WTC11 (cell line): ENCODE results near the gene PGAP6.

Source experiments
- CTCF ChIP-seq: fragments of 200-600 bp; IDR thresholded peaks from 2 replicates; pipeline ENCODE4 v1.8.0; 2022; ENCODE audit warnings: antibody characterized with exemption
- ETV6 ChIP-seq: sonication (generic); formaldehyde crosslinking; IDR thresholded peaks from 2 replicates; pipeline ENCODE4 v1.8.1; 2022; ENCODE audit warnings: mild to moderate bottlenecking, missing genetic modification reagents
- FOXP1 ChIP-seq: sonication (generic); formaldehyde crosslinking; IDR thresholded peaks from 2 replicates; pipeline ENCODE4 v1.8.0; 2022; ENCODE audit warnings: missing genetic modification reagents, mild to moderate bottlenecking, moderate library complexity, borderline replicate concordance
- JAZF1 ChIP-seq: fragments of 250-450 bp; sonication (Bioruptor Pico); IDR thresholded peaks from 2 replicates; pipeline ENCODE4 v1.9.0; 2021; ENCODE audit warnings: moderate library complexity, mild to moderate bottlenecking, inconsistent platforms
- NR3C1 ChIP-seq: sonication (generic); formaldehyde crosslinking; conservative IDR thresholded peaks from 2 replicates; pipeline ENCODE4 v1.8.1; 2023; ENCODE audit warnings: low read depth, mild to moderate bottlenecking, missing genetic modification reagents
- RELA ChIP-seq: sonication (generic); formaldehyde crosslinking; IDR thresholded peaks from 2 replicates; pipeline ENCODE4 v1.8.1; 2022; ENCODE audit warnings: missing genetic modification reagents, mild to moderate bottlenecking, borderline replicate concordance
- SMAD3 ChIP-seq: sonication (generic); formaldehyde crosslinking; IDR thresholded peaks from 2 replicates; pipeline ENCODE4 v1.8.0; 2022; ENCODE audit warnings: missing genetic modification reagents, mild to moderate bottlenecking, borderline replicate concordance
- USF2 ChIP-seq: sonication (generic); formaldehyde crosslinking; IDR thresholded peaks from 2 replicates; pipeline ENCODE4 v1.8.1; 2023; ENCODE audit warnings: mild to moderate bottlenecking, missing genetic modification reagents, moderate library complexity

GRCh38 chr16:356741-357140, 25.0 kb downstream of the PGAP6 start:
- TF ChIP-seq ETV6 (CRISPR knock-in tag) (no peak), JAZF1 (no peak), NR3C1 (CRISPR knock-in tag) (no peak), CTCF (no peak), SMAD3 (CRISPR knock-in tag) (no peak), FOXP1 (no peak), USF2 (CRISPR knock-in tag) (no peak), RELA (CRISPR knock-in tag) (no peak)
